Caki2 (cell line): Measurements from ENCODE around the gene IRF2BP1. TPM values are rescaled to one million over a fixed set of nuclear protein-coding genes. Genes with fewer than 3 reads are reported as not detected.
"Not testable (repeated sequence)": the region's sequence is repeated elsewhere in the genome, so short reads cannot be mapped to it uniquely, and the experiment has no call there.

Experiments used
- DNase-seq: peaks from one replicate; pipeline ENCODE4 v3.0.0-alpha.2; 2015; ENCODE audit warnings: low read depth
- in situ Hi-C: cut with HindIII; loops from 2 replicates; pipeline ENCODE4 v1.10.0; 2016; ENCODE audit warnings: low sequenced_read_pairs, low pct_unique_long_range_greater_than_20kb, mixed read lengths
- total RNA-seq: library from RNA; depleted of rRNA; stranded (reverse); fragments of >200 nt; shearing (Covaris generic); gene quantifications from 2 replicates; pipeline ENCODE4 v1.2.3, GENCODE V29; 2014; ENCODE audit warnings: low replicate concordance

Gene IRF2BP1
- total RNA-seq, 1 experiment from 2014 or later, result 42.5 TPM

- in situ Hi-C loops, result no loop called here
- DNase-seq, result no peak
Measured at GRCh38 chr19:45906221-45906620, 20.3 kb upstream of the IRF2BP1 start.

- in situ Hi-C loops, result no loop called here
- DNase-seq, result no peak
Measured at GRCh38 chr19:45905011-45905410, 19.1 kb upstream of the IRF2BP1 start.

GRCh38 chr19:45902651-45903625, 17.0 kb upstream of the IRF2BP1 start:
- in situ Hi-C loops, result no loop called here
- peak; percentile 97 for DNase-seq

GRCh38 chr19:45901912-45902650, 16.1 kb upstream of the IRF2BP1 start, which contains the start of gene MYPOP:
MYPOP (minus strand) TSS chr19:45902613; CDS start chr19:45901773, 840 bp downstream.
- in situ Hi-C loops, result no loop called here
- no peak for DNase-seq

GRCh38 chr19:45901432-45901911, 15.5 kb upstream of the IRF2BP1 start:
- in situ Hi-C loops, result no loop called here
- DNase-seq, result no peak

- DNase-seq, result no peak
- in situ Hi-C loops, result no loop called here
Measured at GRCh38 chr19:45900738-45901431, 14.9 kb upstream of the IRF2BP1 start.

GRCh38 chr19:45899919-45900589, 14.1 kb upstream of the IRF2BP1 start:
- in situ Hi-C loops, result no loop called here
- DNase-seq, result no peak

- DNase-seq, result no peak
- in situ Hi-C loops, result no loop called here
Measured at GRCh38 chr19:45899253-45899652, 13.3 kb upstream of the IRF2BP1 start.

- in situ Hi-C loops, result no loop called here
- no peak for DNase-seq
Measured at GRCh38 chr19:45897261-45897812, 11.4 kb upstream of the IRF2BP1 start.

- DNase-seq, in situ Hi-C loops: not testable (repeated sequence)
Measured at GRCh38 chr19:45895983-45896599, 10.2 kb upstream of the IRF2BP1 start.

GRCh38 chr19:45895519-45895972, 9.6 kb upstream of the IRF2BP1 start:
- in situ Hi-C loops, result no loop called here
- no peak for DNase-seq

GRCh38 chr19:45890877-45891276, 4.9 kb upstream of the IRF2BP1 start:
- in situ Hi-C loops, result no loop called here
- DNase-seq, result no peak

- in situ Hi-C loops, result no loop called here
- no peak for DNase-seq
Measured at GRCh38 chr19:45889210-45889885, 3.4 kb upstream of the IRF2BP1 start.

- DNase-seq, result no peak
- in situ Hi-C loops, result no loop called here
Measured at GRCh38 chr19:45887200-45887710, 1.3 kb upstream of the IRF2BP1 start.

- peak; percentile 96 for DNase-seq
- in situ Hi-C loops, result no loop called here
Measured at GRCh38 chr19:45886427-45887199, 672 bp upstream of the IRF2BP1 start.
